Measurements from ENCODE around the gene DRAXIN. TPM values are rescaled to one million over a fixed set of nuclear protein-coding genes. Genes with fewer than 3 reads are reported as not detected.
"Not testable (repeated sequence)": the region's sequence is repeated elsewhere in the genome, so short reads cannot be mapped to it uniquely, and the experiment has no call there.

Gene DRAXIN, protein sequence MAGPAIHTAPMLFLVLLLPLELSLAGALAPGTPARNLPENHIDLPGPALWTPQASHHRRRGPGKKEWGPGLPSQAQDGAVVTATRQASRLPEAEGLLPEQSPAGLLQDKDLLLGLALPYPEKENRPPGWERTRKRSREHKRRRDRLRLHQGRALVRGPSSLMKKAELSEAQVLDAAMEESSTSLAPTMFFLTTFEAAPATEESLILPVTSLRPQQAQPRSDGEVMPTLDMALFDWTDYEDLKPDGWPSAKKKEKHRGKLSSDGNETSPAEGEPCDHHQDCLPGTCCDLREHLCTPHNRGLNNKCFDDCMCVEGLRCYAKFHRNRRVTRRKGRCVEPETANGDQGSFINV
- total RNA-seq (2021), result 5.5 and 6.7 TPM in 2 replicates
- percentile 40 among the genes with signal in this experiment for Bru-seq, nascent RNA
- BruChase-seq, experiment 1, labeled RNA remaining after a 2-hour chase, result percentile 48 among the genes with signal in this experiment
- BruChase-seq, experiment 2, labeled RNA remaining after a 6-hour chase, result percentile 62 among the genes with signal in this experiment
- long read RNA-seq, full-length matches to known transcripts, result 7 of 9 reads
- long read RNA-seq, partial matches to known transcripts, result 0 of 9 reads
- long read RNA-seq, other reads (novel, unspliced or antisense), result 2 of 9 reads

DNA sequence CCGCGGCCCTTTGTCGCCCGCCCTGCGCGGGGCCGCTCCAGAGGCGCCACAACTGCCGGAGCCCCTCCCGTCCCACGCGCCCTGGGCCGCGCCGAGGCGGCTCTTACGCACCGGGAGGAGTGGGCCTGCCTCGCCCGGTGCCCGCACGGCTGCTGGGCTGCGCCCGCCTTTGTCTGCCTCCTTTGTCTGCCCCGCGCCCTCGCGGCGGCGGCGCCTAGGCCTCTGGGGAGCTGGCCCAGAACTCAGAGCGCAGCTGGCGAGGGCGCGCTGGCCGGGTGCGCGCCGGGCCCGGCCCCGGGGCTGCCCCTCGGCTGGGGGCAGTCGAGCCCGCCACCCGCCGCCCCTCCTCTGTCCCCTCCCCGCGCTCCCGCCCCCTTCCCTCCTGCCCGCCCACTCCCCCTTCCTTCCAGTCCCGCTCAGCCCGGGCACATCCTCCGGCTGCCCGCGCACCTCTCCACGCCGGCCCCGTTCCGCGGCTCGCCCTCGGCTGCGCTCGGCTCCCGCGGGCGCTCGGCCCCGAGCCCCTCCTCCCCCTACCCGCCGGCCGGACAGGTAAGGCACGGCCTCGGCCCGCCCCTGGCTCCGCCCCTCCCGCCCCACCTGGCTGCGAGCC, at the start of gene DRAXIN:
DRAXIN (plus strand) TSS at position 409 of the 613 bp plus-strand sequence. CDS start 14,549 bp downstream, outside the sequence.
- CTCF ChIA-PET, result interaction anchor here (0.7 kb wide), 1 partner anchor 27 kb away, joined by 3 read pairs; the partner anchor contains the start of gene FBXO6
- no TSS peak for BruUV-seq (replicated peaks)
- TF ChIP-seq, protein P1, sequence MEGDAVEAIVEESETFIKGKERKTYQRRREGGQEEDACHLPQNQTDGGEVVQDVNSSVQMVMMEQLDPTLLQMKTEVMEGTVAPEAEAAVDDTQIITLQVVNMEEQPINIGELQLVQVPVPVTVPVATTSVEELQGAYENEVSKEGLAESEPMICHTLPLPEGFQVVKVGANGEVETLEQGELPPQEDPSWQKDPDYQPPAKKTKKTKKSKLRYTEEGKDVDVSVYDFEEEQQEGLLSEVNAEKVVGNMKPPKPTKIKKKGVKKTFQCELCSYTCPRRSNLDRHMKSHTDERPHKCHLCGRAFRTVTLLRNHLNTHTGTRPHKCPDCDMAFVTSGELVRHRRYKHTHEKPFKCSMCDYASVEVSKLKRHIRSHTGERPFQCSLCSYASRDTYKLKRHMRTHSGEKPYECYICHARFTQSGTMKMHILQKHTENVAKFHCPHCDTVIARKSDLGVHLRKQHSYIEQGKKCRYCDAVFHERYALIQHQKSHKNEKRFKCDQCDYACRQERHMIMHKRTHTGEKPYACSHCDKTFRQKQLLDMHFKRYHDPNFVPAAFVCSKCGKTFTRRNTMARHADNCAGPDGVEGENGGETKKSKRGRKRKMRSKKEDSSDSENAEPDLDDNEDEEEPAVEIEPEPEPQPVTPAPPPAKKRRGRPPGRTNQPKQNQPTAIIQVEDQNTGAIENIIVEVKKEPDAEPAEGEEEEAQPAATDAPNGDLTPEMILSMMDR (conservative IDR thresholded peaks at IDR 0.05; ENCODE audit: low read depth, low read length), result no peak
- TF ChIP-seq EZH2 (IDR thresholded peaks at IDR 0.05; ENCODE audit: borderline replicate concordance, low read depth, low read length, poor library complexity, severe bottlenecking), result no peak
- Histone ChIP-seq H3K27me3 (replicated peaks; ENCODE audit: insufficient read depth, low read depth, low read length, poor library complexity) (peaks cover 9% of the 10 kb centered on the region), H3K36me3 (ENCODE audit: insufficient read depth, low read length, poor library complexity, severe bottlenecking) (no peaks in the 10 kb centered on the region), H3K4me3 (ENCODE audit: low read depth, low read length, poor library complexity, severe bottlenecking) (peak within 1 kb of the TSS; percentile 61), H3K4me1 (ENCODE audit: insufficient read depth, low read length, poor library complexity, severe bottlenecking) (peaks cover 29% of the 10 kb centered on the region), H3K9me3 (ENCODE audit: low read depth, low read length, poor library complexity, severe bottlenecking) (no peaks in the 10 kb centered on the region), H3K27ac (ENCODE audit: low read depth, low read length, poor library complexity, severe bottlenecking) (no peak within 1 kb of the TSS)
- peak; percentile 53 for DNase-seq (ENCODE audit: low spot score)
- intact Hi-C loops (cut with micrococcal nuclease; ENCODE audit: unreplicated experiment), result no loop called here
- POLR2A ChIA-PET (ENCODE audit: low non-redundant PET), result no interaction called here

DNA sequence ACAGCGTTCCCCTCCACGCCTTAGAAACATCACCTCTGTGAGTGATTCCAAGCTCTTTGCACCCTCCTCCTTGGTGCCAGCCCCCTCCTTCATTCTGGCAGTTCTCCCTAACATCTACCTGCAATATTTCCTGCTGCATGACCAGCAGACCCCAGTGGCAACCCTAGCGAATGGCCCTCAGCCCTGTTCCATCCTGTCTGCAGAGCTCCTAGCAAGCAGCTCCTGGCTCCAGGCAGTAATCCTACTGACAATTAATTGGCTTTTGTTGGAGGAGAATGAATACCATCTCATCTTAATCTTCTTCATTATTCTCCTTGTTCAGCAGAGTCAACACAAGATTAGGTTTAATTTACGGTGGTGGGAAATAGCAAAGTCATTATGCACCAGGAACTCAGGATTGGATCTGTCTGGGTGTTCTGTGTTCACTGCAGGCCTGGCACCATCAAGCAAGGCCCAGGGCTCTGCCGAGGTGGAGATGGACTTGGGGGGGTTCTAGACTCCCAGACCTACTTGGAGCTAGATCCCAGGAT, 49.7 kb upstream of the DRAXIN start:
- no peaks in the 10 kb centered on the region for H3K4me1 ChIP-seq (ENCODE audit: insufficient read depth, low read length, poor library complexity, severe bottlenecking)
- no peak overlapping the region for H3K27ac ChIP-seq (ENCODE audit: low read depth, low read length, poor library complexity, severe bottlenecking)
- POLR2A ChIA-PET (ENCODE audit: low non-redundant PET), result interaction anchor here (0.6 kb wide), 1 partner anchor 199 kb away, joined by 4 read pairs; no protein-coding TSS in a partner anchor
- DNase-seq (ENCODE audit: low spot score), result no peak
- H3K27me3 ChIP-seq (replicated peaks; ENCODE audit: insufficient read depth, low read depth, low read length, poor library complexity), result peaks cover 38% of the 10 kb centered on the region
- no peaks in the 10 kb centered on the region for H3K9me3 ChIP-seq (ENCODE audit: low read depth, low read length, poor library complexity, severe bottlenecking)
- no TSS peak for BruUV-seq (replicated peaks)
- CTCF ChIA-PET, result interaction anchor here (0.5 to 1.8 kb wide), 3 partner anchors 87 to 400 kb away, joined by 4 to 14 read pairs (median 5); no protein-coding TSS in a partner anchor
- TF ChIP-seq, protein P1 (conservative IDR thresholded peaks at IDR 0.05; ENCODE audit: low read depth, low read length), result no peak
- TF ChIP-seq EZH2 (IDR thresholded peaks at IDR 0.05; ENCODE audit: borderline replicate concordance, low read depth, low read length, poor library complexity, severe bottlenecking), result no peak
- H3K36me3 ChIP-seq (ENCODE audit: insufficient read depth, low read length, poor library complexity, severe bottlenecking), result no peaks in the 10 kb centered on the region
- intact Hi-C loops (cut with micrococcal nuclease; ENCODE audit: unreplicated experiment), result loop anchor here (1.0 to 5.0 kb wide), 5 partner anchors 163 to 605 kb away; partner anchors contain the start of gene DISP3
- no peak overlapping the region for H3K4me3 ChIP-seq (ENCODE audit: low read depth, low read length, poor library complexity, severe bottlenecking)

DNA sequence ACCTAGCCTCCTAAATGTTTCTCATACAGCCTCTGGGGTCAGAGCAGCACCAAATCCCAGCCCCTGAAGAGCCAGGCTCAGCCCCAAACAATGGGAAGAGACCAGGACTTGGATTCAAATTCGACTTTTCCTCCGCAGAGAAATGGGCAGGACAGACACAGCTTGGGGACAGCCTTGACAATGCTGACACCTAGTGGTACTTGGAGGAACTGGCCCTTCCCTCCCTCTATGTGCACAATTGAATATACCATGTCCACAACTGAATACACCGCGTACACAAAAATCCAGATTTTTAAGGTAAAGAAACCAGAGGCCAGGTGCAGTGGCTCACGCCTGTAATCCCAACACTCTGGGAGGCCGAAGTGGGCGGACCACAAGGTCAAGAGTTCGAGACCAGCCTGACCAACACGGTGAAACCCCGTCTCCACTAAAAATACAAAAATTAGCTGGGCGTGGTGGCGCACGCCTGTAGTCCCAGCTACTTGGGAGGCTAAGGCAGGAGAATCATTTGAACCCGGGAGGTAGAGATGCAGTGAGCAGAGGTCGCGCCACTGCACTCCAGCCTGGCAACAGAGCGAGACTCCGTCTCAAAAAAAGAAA, 49.0 kb upstream of the DRAXIN start:
- H3K4me3 ChIP-seq (ENCODE audit: low read depth, low read length, poor library complexity, severe bottlenecking); POLR2A ChIA-PET (ENCODE audit: low non-redundant PET); BruUV-seq (replicated peaks); H3K9me3 ChIP-seq (ENCODE audit: low read depth, low read length, poor library complexity, severe bottlenecking); H3K27ac ChIP-seq (ENCODE audit: low read depth, low read length, poor library complexity, severe bottlenecking); H3K36me3 ChIP-seq (ENCODE audit: insufficient read depth, low read length, poor library complexity, severe bottlenecking); H3K4me1 ChIP-seq (ENCODE audit: insufficient read depth, low read length, poor library complexity, severe bottlenecking): not testable (repeated sequence)
- TF ChIP-seq, protein P1 (conservative IDR thresholded peaks at IDR 0.05; ENCODE audit: low read depth, low read length), result peak; percentile 90
- peaks cover 31% of the 10 kb centered on the region for H3K27me3 ChIP-seq (replicated peaks; ENCODE audit: insufficient read depth, low read depth, low read length, poor library complexity)
- peak; percentile 78 for DNase-seq (ENCODE audit: low spot score)
- intact Hi-C loops (cut with micrococcal nuclease; ENCODE audit: unreplicated experiment), result loop anchor here (1.0 to 5.0 kb wide), 5 partner anchors 164 to 605 kb away; partner anchors contain the start of gene DISP3
- CTCF ChIA-PET, result interaction anchor here (0.7 to 1.8 kb wide), 2 partner anchors 401 to 611 kb away, joined by 3 to 14 read pairs; no protein-coding TSS in a partner anchor
